ENCODE measurements around the gene BCAR1.
"Not testable (repeated sequence)": the region's sequence is repeated elsewhere in the genome, so short reads cannot be mapped to it uniquely, and the experiment has no call there.

Gene BCAR1

DNA sequence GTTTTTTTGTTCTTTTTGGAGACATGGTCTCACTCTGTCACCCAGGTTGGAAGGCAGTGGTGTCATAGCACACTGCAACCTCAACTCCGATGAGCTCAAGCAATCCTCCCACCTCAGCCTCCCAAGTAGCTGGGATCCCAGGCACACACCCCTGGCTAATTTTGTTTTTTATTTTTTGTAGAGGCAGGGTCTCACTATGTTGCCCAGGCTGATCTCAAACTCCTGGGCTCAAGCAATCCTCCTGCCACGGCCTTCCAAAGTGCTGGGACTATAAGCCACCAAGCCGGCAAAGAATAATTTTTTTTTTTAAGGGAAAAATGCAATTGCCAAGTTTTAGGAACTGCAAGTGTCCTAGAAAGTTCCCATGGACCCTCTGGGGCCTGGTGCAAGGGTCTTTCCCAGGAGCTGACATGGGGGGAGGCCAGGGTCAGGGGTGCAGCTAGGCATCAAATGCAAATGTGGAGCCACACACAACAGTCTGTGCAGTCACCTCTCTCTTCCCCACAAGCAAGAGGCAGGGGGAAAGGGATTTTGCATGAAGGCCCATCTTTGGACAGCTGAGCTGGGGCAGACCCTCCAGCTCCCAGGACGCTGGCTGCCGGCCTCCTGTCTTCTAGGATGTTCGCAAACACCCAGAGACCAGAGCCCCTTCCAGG, 20.1 kb upstream of the BCAR1 start:
- no peak for DNase-seq

DNA sequence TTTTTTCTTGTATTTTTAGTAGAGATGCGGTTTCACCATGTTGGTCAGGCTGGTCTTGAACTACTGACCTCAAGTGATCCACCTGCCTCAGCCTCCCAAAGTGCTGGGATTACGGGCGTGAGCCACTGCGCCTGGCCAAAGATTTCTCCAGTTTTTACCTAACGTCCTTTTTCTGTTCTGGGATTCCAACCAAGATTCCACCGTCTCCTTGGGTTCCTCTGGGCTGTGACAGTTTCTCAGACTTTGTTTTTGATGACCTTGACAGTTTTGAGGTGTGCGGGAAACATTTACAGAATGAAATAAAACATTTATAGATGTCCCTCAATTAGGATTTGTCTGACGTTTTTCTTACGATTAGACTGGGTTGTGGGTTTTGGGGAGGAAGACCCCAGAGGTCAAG, 17.9 kb upstream of the BCAR1 start:
- DNase-seq = not testable (repeated sequence)

DNA sequence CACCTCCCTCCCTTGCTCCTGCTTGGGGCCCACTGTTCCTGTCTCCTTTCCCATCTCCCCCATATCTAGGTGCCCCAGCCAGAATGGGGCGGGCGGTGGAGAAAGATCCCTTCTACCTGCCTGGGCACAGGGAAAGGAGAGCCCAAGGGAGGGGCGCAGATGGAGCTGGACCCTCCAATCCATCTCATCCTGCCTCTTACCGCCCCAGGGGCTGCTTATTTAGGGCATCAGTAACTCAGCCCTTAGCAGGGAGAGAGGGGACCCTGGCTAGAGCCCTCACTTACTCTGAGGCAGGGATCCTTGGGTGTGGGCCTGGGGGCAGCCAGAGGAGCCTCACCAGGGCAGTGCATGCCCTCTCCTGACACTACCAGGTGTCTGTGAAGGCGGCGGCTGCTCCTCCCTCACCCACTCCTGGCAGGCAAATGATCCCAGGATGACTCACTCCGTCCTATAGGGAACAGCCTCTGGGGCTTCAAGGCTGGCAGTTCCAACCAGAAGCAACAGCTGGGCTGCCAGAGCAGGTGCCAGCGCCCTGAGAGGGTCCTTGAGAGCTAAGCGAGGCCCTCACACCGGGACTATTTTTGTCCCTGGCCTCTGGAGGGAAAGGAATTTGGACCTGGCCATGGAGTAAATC, 16.3 kb upstream of the BCAR1 start:
- DNase-seq = peak; percentile 65 to 66

DNA sequence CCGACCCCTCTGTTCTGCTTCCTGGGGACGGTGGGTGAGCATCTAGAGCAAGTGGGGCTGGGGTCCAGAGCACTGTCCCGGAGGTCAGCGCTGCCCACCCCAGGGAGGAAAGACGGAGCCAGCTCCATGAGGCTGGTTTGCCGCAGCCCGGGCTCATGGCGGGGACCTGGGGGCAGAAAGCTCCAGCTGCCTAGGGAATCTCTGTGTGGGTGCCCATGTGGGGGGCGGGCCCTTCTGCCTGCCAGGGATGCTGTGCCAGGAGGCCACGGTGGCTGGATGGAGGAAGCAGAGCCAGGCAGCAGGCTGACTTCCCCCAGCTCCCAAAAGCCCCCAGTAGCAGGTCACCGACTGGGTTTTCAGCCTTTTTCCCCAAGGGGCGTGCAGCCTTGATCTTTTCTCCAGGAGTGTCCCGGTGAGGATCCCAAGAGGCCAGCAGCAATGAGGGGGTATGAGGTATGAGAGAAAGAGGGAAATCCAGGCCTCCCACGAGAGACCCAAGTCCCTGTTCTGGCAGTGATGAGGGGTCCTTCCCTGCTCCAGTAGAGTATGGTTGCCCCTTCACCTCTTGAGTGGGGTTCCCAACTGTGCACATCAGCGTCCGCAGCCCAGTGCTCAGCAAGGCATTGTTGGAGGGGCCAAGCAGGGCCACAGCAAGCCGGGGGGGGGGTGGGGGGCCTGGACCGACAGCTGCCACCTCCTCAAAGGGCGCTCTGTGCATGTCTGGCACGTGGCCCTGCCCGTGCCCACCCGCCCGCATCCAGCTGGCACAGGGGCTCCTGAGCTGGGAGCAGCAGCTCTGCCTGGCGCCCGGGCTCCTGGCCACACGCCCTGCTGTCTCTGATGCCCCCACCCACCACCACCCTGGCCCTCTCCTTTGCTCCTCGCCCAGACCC, 15.6 kb upstream of the BCAR1 start:
- no peak for DNase-seq

DNA sequence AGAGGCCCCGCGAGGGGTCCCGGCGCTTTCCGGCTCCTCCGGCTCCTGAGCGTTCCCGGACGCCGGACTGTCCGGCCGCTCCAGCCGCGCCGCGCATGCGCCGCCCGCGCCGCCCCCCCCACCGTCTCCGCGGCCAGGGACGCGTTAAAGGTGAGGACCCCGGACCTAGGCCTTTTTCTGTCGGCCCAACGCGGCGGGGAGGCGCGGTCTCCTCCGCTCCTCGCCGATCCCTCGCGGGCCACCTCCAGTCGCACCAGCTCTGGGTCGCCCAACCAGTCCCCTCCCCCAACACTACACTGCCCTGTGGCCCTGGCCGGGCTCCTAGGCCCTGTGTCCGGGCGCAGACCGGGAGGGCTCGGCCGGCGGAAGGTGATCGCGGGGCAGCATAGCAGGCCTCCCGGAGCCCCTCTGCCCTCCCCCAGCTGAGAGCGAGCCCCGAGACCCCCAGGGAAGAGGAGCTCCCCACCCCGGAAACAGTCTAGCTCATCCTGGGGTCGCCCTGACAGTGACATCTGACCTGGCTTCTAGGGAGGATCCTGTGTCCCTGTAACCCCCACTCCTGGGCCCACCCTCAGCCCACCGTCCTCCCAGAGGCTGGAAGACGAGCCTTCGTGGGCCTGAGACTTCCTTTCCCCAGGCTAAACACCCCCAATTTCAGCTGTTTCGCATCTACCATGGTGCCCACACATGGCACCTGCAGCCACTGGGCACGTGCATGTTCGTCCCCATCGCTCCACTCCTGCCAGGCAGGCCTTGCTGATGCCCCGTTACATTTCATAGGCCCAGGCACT, 14.7 kb upstream of the BCAR1 start:
- peak in 1 of 2 experiments; percentile 47 for DNase-seq

DNA sequence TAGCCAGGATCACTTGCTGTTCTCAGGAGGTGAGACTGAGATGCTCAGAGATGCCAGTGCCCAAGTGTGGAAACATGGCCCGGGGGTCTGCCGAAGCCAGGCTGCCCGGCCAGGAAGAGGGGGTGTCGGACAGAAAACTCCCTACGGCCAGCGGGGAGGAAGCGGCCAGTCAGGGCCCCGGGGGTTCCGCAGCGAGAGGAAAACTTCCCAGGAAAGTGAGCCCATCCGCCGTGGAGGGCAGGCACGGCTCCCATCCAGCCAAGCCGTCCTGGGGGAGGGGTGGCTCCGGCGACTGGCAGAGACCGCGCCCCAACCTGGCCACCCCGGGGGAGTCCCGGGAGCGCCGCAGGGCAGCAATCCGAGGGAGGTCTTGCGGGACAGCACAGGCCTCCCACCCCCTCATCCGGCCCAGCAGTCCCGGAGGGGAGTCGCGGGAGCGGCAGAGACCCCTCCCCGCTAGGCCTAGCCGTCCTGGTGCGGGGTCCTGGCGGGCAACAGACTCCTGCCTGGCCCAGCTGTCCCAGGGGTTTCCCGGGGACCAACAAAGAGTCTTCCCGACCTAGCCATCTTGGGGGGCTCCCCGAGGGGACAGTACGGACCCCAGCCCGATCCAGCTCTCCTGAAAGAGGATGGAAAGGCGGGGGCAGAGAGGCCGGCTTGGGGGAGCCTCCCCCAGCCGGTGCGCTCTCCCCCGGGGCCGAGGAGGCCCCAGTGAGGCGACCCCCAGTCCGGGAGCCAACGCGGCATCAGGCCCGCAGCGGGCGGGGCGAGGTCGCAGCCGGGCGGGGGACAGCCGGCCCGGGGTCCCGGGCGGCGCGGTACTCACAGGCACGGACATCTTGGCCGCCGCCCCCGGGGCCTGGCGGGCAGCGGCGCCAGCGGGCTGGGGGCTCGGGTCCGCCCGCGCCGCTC, 13.8 kb upstream of the BCAR1 start:
- DNase-seq = no peak

DNA sequence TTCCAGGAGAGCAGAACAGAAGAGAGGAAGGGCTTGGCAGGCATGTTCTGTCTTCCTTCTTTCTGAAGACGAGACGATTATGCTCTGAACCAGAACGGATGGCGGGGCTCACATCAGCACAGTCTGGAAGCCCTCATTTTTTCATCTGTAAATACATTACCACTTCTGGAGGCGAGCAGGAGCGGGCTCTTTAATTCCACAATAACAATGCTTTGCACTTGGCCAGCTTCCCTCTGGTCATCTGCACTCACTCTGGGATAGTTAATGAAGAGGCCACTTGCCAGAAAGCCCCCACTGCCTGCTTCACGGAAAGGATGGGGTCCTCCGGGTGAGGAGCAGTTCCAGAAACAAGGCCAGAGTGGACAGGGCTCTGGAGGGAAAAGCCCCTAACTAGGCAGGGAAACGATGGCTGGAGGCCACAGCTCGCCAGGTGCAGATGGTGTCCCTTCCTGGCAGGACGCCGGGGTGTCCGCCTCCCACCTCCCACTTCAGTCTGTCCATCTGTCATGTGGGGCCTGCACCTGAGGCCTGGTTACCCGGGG, 13.1 kb upstream of the BCAR1 start:
- no peak for DNase-seq

DNA sequence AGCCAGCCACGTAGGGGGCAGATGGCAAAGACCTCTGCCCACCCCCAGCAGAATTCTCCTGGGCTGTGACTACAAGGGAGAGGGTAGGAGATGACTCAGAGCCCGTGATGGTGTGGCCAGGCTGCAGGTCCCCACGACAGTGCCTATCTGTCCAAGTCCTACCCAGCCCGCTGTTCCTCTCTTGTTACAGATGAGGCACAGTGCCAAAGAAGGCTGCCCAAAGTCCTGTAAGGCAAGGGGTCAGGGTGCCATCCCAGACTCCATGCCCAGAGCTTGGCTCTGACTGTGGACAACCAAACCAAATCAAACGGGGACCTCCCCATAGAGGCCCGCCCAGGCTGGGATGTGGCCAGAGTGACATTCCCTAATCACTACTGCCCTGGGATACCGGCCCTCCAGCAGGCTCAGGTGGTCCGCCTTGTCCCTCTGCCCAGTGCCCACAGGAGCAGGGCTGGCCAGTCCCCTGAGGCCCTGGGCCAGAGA, 12.6 kb upstream of the BCAR1 start:
- DNase-seq = no peak

DNA sequence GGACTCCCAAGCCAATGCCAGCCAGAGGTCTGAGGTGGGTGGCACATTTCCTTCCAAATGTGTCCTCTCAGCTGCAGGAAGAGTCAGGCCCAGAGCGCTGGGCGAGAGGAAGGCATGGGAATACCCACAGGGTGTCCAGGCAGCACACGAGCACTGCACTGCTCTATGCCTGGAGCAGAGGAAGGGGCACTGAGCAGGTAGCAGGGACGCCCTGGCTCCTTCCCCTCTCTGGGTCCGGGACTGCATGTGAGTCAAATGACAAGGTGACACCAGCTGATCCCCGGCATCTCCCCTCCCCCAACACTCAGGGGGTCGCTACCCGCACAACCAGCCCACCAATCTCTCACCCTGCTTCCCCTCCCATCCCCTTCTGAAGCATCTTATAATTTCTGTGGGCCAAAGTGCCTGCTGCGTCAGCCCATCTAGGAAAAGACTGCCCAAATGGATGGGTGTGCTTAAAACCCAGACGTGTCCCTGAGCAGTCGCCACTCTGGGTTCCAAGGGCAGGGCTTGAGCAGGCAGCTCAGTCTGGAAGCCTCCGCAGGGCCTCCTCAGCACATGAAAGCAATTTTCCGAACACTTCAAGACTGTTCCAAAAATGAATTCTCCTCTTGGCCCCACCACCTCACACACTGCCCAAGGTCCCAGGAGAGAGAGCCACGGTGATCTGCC, 12.0 kb upstream of the BCAR1 start:
- DNase-seq = no peak

DNA sequence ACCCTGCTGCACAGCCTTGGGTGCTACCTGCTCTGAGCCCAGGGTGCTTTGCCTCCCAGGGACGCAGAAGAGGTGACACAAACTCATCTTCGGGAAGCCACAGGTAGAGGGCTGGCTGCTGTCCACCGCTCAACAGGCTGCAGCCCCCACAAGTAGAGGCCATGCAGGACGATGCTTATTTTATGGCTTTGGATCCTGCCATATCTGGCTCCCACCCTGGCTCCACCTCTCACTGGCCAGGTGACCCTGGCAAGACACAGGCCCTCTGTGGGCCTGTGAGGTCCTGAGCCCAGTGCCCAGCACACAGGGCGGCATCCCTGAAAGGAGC, 11.3 kb upstream of the BCAR1 start:
- DNase-seq = no peak

DNA sequence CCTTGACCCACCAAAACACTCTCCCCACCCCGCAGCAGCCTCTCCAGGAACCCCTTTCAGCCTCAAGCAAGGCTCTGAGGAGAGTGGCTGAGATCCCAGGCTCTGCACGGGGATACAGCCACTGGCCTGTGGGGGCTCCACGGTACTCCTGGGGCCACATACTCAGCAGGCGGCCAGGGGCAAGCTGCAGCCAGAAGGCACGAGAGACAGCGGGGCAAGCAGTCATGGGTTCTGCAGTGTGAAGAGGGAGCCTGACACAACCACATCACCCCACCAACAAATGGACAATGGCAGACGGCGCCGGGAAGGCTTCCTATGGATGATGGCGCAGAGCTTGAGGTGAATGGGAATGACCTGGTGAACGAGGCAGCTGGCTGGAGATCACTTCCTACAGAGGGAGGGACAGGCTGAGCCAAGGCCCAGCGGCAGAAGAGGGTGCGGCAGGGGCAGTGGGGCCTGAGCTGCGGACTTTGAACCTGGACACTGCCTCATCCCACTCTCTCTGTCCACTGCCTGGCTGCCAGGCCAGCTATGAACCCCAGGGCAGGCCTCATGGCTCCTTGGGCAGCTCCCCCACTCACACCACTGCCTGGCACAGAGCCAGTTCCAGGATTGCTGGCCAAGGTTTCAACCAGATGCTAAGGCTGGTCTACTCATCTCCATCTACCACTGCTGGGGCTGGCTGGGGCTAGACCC, 10.8 kb upstream of the BCAR1 start:
- DNase-seq = no peak

DNA sequence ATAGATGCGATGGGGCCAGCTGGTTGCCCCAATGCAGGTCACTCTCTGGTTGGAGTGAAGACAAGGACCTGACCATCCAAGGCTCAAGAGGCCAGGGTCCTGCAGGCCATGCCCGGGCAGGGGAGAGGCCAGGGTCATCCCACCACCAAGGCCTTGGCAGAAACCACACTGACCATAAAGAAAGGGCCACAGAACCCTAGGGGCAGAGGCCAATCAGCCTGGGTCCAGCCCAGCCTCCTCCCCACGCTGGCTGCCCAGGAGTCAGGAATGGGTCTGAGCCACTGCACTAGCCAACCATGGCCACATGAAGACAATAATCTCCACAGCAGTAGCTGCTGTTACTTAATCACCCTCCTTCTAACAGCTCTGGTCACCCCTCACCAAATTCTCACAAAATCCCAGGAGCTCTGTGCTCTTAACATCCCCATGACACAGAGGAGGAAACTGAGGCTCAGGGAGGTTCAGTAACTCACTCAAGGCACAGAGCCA, 10.2 kb upstream of the BCAR1 start:
- DNase-seq = no peak

DNA sequence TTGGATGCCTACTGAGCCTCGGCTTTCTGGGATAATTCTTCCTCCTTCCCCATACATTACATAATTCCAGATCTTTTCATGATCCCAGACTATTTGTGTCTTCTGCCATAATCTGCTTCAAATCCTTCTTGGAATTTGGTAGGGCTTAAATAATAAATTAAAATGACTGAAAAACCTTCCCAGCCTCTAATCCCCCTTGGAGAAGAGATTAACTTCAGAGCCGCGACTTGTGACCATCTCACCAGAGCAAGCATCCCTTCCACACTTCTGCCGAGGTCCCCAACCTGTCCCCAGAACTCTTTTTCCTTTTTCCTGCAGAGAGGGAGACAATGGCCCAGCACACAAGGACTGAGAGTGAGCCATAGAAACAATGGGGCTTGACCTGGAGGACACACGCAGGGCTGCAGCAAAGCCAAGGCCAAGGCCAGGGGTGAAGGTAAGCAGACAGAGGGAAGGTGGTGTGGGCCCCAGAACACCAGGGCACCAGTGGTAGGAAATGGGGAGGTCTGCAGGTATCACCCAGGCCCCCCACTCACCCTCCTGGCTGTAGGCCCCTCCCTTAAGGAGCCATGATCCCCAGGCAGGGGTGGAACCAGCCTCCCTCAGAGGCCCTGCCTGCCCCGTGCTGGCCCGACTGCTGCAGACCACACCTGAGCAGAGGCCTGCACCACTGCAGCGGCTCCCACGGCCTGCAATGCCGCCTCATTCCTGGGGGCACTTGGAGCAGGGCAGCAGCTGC, 9.6 kb upstream of the BCAR1 start:
- DNase-seq = no peak

DNA sequence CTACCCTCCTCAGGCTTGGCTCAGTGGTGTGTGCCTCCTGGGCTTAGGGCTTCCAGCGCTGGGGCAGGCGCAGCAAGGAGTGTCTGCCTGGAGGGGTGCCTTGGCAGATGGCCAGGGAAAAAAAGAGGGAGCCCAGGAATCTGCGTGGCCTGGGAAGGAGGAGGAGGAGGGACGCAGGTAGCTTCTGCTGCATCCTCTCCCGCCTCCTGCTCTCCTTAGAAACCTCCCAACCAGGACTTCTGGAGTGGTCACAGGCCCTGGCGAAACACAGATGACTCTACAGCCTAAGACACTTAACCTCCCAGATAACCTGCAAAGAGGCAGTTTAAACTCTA, 7.3 kb upstream of the BCAR1 start:
- no peak for DNase-seq

DNA sequence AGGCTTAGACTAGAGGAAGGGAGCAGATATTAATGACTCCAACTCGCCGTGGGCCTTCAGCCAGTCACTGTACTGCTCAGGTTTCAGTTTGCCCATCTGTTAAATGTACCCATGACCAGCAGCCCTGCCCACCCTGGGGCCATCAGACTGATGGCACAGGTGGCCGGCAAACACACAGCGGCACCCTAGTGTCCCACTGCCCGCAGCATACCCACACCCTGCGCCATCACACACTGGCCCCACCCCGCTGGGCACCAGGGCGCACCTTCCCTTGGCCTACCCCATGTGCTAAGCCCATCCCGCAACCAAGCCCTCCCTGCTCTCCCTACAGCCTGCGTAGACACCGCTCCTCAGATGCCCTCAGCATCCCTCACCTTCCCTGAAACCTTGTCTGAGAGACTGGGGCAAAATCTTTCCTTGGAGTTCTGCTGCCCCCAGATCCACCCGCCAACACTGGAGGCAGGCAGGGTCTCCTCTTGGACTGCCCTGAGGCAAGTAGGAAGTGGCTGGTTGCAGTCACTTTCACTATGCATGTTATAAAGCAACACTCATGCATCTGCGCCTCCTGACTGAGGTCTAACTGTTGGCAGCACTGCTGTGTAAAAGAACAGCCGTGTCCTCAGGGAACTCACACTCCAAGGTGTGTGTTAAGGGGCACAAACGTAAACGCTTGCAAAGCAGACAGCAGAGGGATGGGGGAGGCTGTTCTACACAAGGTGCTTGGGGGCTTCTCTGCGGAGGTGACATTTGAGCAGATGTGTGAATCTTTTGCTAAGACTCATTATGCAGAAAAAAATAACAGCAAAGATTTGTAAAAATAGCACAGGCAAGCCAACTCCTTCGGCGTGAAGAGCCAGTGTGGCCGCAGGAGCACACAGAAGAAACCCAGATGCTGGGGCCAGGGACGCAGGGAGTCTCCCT, 6.7 kb upstream of the BCAR1 start:
- no peak for DNase-seq

DNA sequence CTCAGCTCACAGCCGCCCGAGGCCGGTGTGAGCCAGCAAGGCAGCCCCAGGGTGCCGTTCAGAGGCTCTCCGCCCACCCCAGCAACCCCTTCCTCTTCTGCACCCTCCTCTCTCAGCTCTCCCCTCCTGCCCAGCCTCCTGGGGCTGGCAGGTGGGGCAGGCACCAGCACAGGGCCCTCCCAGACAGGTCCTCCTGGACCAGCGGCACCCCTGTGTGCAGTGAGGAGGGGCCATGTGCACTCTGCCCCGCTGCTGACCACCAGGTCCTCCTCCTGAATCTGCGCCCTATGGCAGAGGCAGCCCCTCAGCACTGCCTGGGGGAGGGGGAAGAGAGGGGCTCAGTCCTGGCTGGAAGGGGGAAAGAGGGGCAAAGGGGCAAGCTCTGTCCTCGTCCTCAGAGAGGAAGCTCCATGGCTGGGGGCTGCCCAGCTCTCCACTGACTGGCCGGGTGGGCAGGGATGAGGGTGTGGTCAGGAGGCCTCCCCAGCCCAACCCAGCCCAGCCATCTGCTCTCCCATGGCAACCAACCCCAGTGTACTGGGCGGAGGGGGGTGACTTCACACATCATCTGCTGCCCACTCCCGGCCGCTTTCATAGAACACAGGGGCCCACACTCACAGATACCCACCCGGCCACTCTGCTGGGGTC, 5.4 kb upstream of the BCAR1 start:
- DNase-seq = no peak

DNA sequence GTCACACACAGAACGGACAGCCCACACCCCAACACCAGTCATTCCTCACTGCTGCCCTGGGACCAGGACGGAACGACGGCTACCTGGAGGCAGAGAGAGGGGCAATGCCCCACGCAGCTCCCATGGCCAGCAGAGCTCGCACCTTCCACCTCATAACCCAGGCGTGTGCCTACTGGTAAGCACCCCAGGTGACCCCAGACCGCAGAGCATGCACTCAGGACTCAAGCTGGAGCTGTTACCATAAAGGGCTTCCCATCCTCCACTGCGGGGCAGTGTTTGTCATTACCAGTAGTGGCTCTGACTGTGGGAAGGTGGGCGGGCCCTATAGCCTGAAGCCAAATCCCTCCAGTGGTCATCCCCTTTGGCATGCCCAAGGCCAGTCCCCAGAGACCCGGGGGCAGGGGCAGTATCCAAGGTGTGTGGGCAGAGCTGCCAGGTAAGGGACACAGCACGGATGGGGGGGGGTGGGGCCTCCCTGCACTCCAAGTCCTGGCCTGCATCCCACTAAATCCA, 4.7 kb upstream of the BCAR1 start:
- no peak for DNase-seq

DNA sequence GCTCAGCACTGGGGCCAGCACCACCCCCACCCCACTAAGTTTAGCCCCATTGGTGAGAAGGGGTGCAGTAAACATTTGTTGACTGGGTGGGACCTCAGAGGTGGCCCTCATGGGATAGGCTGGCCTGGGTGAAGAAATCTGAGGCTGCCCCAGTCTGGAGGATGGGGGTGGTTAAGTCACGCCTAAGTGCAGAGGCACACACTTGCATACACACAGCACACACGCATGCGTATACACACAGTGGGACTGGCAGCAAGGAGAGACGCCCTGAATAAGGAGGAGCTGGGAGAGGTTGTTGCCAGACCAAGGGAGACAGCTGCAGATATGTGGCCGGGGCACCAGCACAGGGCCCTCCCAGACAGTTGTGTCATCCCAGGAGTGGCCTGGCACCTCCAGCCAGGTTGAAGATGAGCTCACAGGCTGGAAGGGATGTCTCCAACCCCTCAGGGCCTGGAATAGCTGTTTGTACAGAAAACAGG, 3.0 kb upstream of the BCAR1 start:
- peak in 1 of 2 experiments; percentile 13 for DNase-seq

All from NCI-H526 (cell line).